ENCODE measurements around the gene ADCY5. TPM values are rescaled to one million over a fixed set of nuclear protein-coding genes. Genes with fewer than 3 reads are reported as not detected.

The ADCY5 gene
- total RNA-seq, 1 donor from 2014 or later, result 4.0 TPM

DNA sequence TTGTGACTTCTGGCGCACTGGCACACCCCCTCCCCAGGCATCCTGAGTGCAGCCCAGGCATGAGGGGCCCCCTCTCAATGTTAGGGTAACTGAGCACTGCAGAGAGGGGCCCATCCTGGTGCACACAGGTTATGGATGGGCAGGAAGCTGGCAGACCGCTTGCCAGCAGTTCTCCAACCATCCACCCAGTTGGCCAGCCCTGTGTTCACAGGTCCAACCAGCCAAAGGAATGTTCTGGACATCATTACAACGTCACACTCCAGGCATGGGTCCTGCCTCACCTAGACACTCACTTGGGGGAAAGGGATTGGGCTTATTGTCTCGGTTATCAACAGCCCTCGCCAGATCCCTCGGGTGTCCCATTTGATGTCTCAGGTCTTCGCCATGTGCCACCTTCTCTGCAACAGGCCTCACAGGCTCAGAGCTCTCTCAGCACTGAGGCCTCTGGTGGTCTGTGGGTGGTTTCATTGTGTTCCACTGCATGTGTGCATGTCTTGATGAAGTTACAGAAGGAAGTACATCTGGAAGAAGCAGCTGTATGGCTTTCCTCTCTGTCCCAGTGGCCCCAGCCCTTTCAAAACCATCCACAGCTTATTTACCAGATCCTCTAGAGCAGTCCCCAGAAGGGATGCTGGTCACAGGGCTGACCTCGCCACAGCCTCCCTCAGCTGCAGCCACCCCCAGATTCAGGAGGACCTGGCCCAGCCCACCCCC is 23.7 kb downstream of the ADCY5 start:
- Histone ChIP-seq H3K36me3 (no peaks in the 10 kb centered on the region), H3K4me3 (no peak overlapping the region), H3K27ac (no peak overlapping the region), H3K27me3 (peaks cover 4% of the 10 kb centered on the region), H3K4me1 (peaks cover 10% of the 10 kb centered on the region), H3K9me3 (no peaks in the 10 kb centered on the region)
- intact Hi-C loops (cut with DNase I), result no loop called here
- DNase-seq (no peak), ATAC-seq (no peak)
- TF ChIP-seq, protein P1, sequence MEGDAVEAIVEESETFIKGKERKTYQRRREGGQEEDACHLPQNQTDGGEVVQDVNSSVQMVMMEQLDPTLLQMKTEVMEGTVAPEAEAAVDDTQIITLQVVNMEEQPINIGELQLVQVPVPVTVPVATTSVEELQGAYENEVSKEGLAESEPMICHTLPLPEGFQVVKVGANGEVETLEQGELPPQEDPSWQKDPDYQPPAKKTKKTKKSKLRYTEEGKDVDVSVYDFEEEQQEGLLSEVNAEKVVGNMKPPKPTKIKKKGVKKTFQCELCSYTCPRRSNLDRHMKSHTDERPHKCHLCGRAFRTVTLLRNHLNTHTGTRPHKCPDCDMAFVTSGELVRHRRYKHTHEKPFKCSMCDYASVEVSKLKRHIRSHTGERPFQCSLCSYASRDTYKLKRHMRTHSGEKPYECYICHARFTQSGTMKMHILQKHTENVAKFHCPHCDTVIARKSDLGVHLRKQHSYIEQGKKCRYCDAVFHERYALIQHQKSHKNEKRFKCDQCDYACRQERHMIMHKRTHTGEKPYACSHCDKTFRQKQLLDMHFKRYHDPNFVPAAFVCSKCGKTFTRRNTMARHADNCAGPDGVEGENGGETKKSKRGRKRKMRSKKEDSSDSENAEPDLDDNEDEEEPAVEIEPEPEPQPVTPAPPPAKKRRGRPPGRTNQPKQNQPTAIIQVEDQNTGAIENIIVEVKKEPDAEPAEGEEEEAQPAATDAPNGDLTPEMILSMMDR (IDR thresholded peaks at IDR 0.05), result no peak

DNA sequence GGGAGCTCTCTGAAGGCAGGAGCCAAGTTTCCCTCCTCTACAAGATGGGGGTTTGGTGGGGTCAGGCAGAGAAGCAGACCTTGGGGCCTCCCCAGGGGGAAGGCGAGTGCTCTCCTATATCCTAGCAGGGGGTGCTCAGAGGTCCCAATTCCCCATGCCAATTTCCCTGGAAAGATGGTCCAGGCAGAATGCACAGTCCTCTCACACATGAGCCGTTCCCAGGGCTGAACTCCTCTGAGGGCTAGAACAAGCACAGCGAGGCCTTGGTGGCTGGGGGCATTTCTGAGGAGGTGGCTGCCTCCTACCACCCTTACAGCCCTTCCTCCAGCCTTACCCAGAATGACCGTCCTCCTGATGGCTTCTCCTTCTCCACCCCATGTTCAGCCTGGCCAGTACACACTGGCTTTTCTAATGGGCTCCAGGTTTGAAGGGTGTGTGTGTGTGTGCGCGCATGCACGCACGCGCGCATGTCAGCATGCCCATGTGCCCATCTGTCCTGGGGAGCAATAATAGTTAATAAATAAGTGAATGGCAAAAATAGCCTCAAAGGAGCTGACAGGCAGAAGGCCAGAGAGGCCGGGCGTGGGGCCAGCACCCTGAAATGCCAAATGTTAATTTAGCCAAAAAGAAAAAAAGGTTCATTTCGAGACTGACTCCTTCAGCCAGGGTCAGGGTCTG is 24.4 kb downstream of the ADCY5 start:
- peaks cover 10% of the 10 kb centered on the region for H3K4me1 ChIP-seq
- intact Hi-C loops (cut with DNase I), result no loop called here
- H3K9me3 ChIP-seq, result no peaks in the 10 kb centered on the region
- peaks cover 4% of the 10 kb centered on the region for H3K27me3 ChIP-seq
- DNase-seq, result no peak
- no peak overlapping the region for H3K4me3 ChIP-seq
- H3K36me3 ChIP-seq, result no peaks in the 10 kb centered on the region
- no peak for ATAC-seq
- TF ChIP-seq, protein P1 (IDR thresholded peaks at IDR 0.05), result no peak
- H3K27ac ChIP-seq, result no peak overlapping the region

DNA sequence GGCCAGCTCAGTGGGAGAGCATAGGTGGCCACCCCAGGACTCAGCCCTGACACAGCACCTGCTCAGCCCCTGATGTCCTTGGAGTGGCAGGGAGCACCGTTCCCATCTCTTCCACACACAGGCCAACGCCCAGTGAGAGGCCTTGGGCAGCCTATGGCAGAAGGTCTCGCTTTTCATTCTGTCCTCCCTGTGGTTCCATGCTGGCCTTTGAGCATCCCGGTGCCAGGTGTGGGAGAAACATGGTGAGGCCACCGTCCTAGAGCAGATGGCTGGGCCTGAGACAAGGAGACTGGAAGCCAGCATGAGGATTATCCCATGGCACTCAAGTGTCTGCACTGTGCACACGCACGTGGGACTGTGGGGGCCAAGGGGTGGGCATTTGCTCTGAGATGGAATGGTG is 25.1 kb downstream of the ADCY5 start:
- Histone ChIP-seq H3K9me3 (no peaks in the 10 kb centered on the region), H3K27ac (no peak overlapping the region), H3K4me1 (peaks cover 10% of the 10 kb centered on the region), H3K4me3 (no peak overlapping the region), H3K36me3 (no peaks in the 10 kb centered on the region), H3K27me3 (peaks cover 4% of the 10 kb centered on the region)
- no peak for DNase-seq
- TF ChIP-seq, protein P1 (IDR thresholded peaks at IDR 0.05), result no peak
- ATAC-seq, result no peak
- intact Hi-C loops (cut with DNase I), result no loop called here

DNA sequence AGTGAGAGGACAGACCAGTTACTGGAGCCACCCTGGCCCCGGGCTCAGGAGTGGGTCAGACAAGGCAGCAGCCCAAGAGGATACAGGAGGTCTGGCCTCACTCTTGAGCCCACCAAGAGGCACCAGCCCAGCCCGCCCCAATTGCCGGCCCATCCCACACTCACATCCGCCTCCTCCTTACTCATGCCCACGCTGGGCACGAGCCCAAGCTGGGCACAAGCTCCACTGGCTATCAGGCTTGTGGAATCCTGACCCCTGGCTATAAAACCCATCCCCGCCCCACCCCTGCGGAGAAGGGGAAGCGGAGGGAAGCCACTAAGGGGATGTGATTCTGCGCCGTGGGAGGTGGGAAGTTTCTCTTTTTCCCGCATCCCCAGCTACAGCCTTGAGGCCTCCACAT is 25.9 kb downstream of the ADCY5 start:
- no peaks in the 10 kb centered on the region for H3K36me3 ChIP-seq
- no peak overlapping the region for H3K27ac ChIP-seq
- TF ChIP-seq, protein P1 (IDR thresholded peaks at IDR 0.05), result no peak
- intact Hi-C loops (cut with DNase I), result no loop called here
- no peaks in the 10 kb centered on the region for H3K9me3 ChIP-seq
- peaks cover 10% of the 10 kb centered on the region for H3K4me1 ChIP-seq
- H3K27me3 ChIP-seq, result peaks cover 2% of the 10 kb centered on the region
- no peak for ATAC-seq
- no peak overlapping the region for H3K4me3 ChIP-seq
- DNase-seq, result no peak

DNA sequence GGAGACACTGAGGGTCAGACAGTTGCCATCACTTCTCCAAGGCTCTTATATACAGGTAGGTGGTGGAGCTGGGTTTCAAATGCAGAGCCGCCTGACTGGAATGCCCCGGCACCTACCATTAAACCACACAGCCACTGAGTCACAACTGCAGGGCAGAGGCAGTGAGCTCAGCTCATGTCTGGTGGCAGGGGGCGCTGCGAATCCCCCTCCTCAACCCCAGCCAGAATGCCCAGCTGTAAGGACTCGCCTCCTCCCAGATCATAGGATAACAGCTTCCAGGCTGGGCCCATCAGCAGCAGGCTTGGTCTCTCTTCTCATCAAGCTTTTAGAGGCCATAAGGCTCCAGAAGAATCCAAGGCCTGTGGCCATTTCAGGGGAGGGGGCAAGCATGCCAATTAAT is 26.4 kb downstream of the ADCY5 start:
- TF ChIP-seq, protein P1 (IDR thresholded peaks at IDR 0.05), result no peak
- H3K4me1 ChIP-seq, result peaks cover 10% of the 10 kb centered on the region
- no peak overlapping the region for H3K27ac ChIP-seq
- ATAC-seq (no peak), DNase-seq (no peak)
- intact Hi-C loops (cut with DNase I), result no loop called here
- H3K9me3 ChIP-seq, result no peaks in the 10 kb centered on the region
- H3K36me3 ChIP-seq, result no peaks in the 10 kb centered on the region
- no peaks in the 10 kb centered on the region for H3K27me3 ChIP-seq
- no peak overlapping the region for H3K4me3 ChIP-seq
